HG02678 (cell line): ENCODE results near the gene CAMKK2.
"Not testable (repeated sequence)": the region's sequence is repeated elsewhere in the genome, so short reads cannot be mapped to it uniquely, and the experiment has no call there.

Experiments used
- ATAC-seq: cut with Tn5 transposase; IDR thresholded peaks from one replicate; pipeline ENCODE4 v1.9.1; 2021; ENCODE audit warnings: mild to moderate bottlenecking, moderate library complexity; ENCODE audit not compliant: unreplicated experiment

The CAMKK2 gene

GRCh38 chr12:121227294-121227693, 69.2 kb downstream of the CAMKK2 start:
- peak; percentile 39 for ATAC-seq

- not testable (repeated sequence) for ATAC-seq
Measured at GRCh38 chr12:121226871-121227270, 69.6 kb downstream of the CAMKK2 start.

GRCh38 chr12:121226399-121226798, 70.1 kb downstream of the CAMKK2 start:
- no peak for ATAC-seq

- ATAC-seq, result no peak
Measured at GRCh38 chr12:121224591-121224990, 71.9 kb downstream of the CAMKK2 start.

GRCh38 chr12:121223292-121224285, 72.9 kb downstream of the CAMKK2 start:
- ATAC-seq, result no peak

- no peak for ATAC-seq
Measured at GRCh38 chr12:121222847-121223246, 73.7 kb downstream of the CAMKK2 start.

GRCh38 chr12:121219353-121219986, 77.0 kb downstream of the CAMKK2 start:
- ATAC-seq, result no peak

GRCh38 chr12:121218588-121219352, 77.7 kb downstream of the CAMKK2 start:
- ATAC-seq, result no peak

GRCh38 chr12:121217761-121218160, 78.7 kb downstream of the CAMKK2 start:
- no peak for ATAC-seq

- ATAC-seq, result no peak
Measured at GRCh38 chr12:121217063-121217462, 79.4 kb downstream of the CAMKK2 start.

- ATAC-seq, result no peak
Measured at GRCh38 chr12:121216102-121216501, 80.4 kb downstream of the CAMKK2 start.

GRCh38 chr12:121214855-121215745, 81.4 kb downstream of the CAMKK2 start:
- no peak for ATAC-seq

GRCh38 chr12:121214166-121214777, 82.2 kb downstream of the CAMKK2 start:
- no peak for ATAC-seq

GRCh38 chr12:121212875-121213274, 83.6 kb downstream of the CAMKK2 start:
- no peak for ATAC-seq

- ATAC-seq, result peak; percentile 88
Measured at GRCh38 chr12:121209624-121210572, 86.6 kb downstream of the CAMKK2 start, which contains the start of gene P2RX4. TSS of gene P2RX4 (plus strand) at chr12:121210129. CDS start at chr12:121210165, 36 bp downstream.

- ATAC-seq, result no peak
Measured at GRCh38 chr12:121209221-121209620, 87.3 kb downstream of the CAMKK2 start.

- ATAC-seq, result not testable (repeated sequence)
Measured at GRCh38 chr12:121208571-121208970, 87.9 kb downstream of the CAMKK2 start.

- ATAC-seq, result no peak
Measured at GRCh38 chr12:121205491-121205890, 91.0 kb downstream of the CAMKK2 start.

GRCh38 chr12:121203482-121203881, 93.0 kb downstream of the CAMKK2 start:
- no peak for ATAC-seq
